Mesendoderm (in vitro differentiated cells): Measurements from ENCODE around the gene THRSP.

Source experiments
- DNase-seq: peaks from one replicate; pipeline ENCODE4 v3.0.0; 2013
- H2AK5ac ChIP-seq: 2 replicates; pipeline ENCODE4 v1.6.1; 2013; ENCODE audit warnings: low read length, inconsistent platforms
- H2BK120ac ChIP-seq: 2 replicates; pipeline ENCODE4 v1.6.1; 2013; ENCODE audit warnings: low read depth, mild to moderate bottlenecking, low read length, moderate library complexity, mixed read lengths
- H2BK15ac ChIP-seq: replicated peaks from 2 replicates; pipeline ENCODE4 v1.6.1; 2013; ENCODE audit warnings: low read depth, mild to moderate bottlenecking, moderate library complexity
- H2BK5ac ChIP-seq: 2 replicates; pipeline ENCODE4 v1.6.1; 2013; ENCODE audit warnings: low read length, inconsistent platforms
- H3K18ac ChIP-seq: 2 replicates; pipeline ENCODE4 v1.6.1; 2013; ENCODE audit warnings: mild to moderate bottlenecking, low read length, mixed read lengths
- H3K23ac ChIP-seq: one replicate; pipeline ENCODE4 v1.6.1; 2013; ENCODE audit warnings: low read length
- H3K27ac ChIP-seq: 2 replicates; pipeline ENCODE4 v1.5.1; 2013; ENCODE audit warnings: low read depth, mild to moderate bottlenecking, inconsistent platforms, low read length, moderate library complexity
- H3K27me3 ChIP-seq: 2 replicates; pipeline ENCODE4 v1.6.1; 2013; ENCODE audit warnings: low read length, control low read depth, mild to moderate bottlenecking, inconsistent platforms; ENCODE audit not compliant: insufficient read depth, poor library complexity
- H3K36me3 ChIP-seq: 2 replicates; pipeline ENCODE4 v1.6.1; 2013; ENCODE audit warnings: low read length, inconsistent platforms; ENCODE audit not compliant: control insufficient read depth, insufficient read depth
- H3K4ac ChIP-seq: one replicate; pipeline ENCODE4 v1.6.1; 2013; ENCODE audit warnings: low read depth, mild to moderate bottlenecking, low read length, moderate library complexity
- H3K4me1 ChIP-seq: 2 replicates; pipeline ENCODE4 v1.6.1; 2013; ENCODE audit warnings: low read depth, low read length, inconsistent platforms; ENCODE audit not compliant: control insufficient read depth
- H3K4me2 ChIP-seq: 2 replicates; pipeline ENCODE4 v1.6.1; 2013; ENCODE audit warnings: low read length
- H3K4me3 ChIP-seq: 2 replicates; pipeline ENCODE4 v1.5.1; 2013; ENCODE audit warnings: mild to moderate bottlenecking, low read length
- H3K56ac ChIP-seq: one replicate; pipeline ENCODE4 v1.6.1; 2013; ENCODE audit warnings: low read length
- H3K79me1 ChIP-seq: 2 replicates; pipeline ENCODE4 v1.6.1; 2013; ENCODE audit warnings: low read length, inconsistent platforms
- H3K79me2 ChIP-seq: 2 replicates; pipeline ENCODE4 v1.6.1; 2013; ENCODE audit warnings: mild to moderate bottlenecking, low read length; ENCODE audit not compliant: control insufficient read depth, insufficient read depth
- H3K9ac ChIP-seq: 2 replicates; pipeline ENCODE4 v1.6.1; 2013; ENCODE audit warnings: low read length, inconsistent platforms
- H4K5ac ChIP-seq: one replicate; pipeline ENCODE4 v1.6.1; 2013; ENCODE audit warnings: low read length
- H4K8ac ChIP-seq: one replicate; pipeline ENCODE4 v1.6.1; 2013; ENCODE audit warnings: low read depth, mild to moderate bottlenecking, control low read depth, low read length, moderate library complexity
- WGBS: extraction: QIAGEN DNeasy Blood & Tissue Kit; methylation state at CpG from one replicate; pipeline ENCODE4 v1.1.7; 2013; ENCODE audit warnings: low lambda C conversion rate, missing lambda C conversion rate; ENCODE audit not compliant: insufficient coverage; ENCODE audit errors: extremely low coverage; 5-methylcytosine and 5-hydroxymethylcytosine counted together

The THRSP gene

DNA sequence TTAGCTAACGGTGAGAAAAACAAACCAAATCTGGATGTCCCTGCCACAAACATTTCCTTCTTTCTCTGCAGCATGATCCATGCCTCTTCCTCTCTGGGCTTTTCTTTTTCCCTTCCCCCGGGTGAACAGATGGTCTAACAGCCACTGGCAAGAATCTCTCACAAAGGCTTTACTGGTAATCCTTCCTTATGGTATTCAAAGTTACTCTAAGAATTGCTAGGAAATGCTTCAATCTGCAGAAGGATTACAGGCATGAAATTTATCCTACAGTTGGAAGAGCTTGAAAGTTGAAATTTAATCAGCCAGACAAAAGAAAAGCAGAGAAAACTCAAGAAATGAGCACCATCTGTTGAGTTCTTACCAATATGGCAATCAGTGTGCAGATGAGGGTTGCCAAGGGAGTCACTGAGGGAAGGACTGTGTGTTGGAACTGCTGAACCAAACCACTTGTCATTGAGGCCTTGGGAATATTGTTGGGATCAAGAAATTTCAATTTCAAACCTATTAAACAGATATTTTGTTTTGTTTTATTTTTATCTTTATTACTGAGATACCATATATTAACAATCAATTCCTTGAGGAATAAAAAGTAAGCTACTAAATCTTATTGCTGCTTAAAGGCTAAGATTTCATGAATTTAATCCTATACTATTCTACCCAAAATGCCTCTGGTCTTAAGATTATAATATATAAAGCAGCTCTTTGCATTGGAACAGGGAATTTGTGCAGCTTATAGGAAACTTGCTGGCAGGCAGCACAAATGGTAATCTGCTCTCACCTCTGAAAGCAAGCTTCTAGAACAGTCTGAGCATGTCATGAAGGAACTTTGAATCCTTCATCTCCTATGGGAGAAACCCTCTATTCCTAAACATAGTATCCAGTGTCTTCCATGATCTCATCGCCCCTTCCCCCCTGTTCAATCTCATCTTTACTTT, 45.7 kb downstream of the THRSP start:
- Histone ChIP-seq H3K18ac (no peak overlapping the region), H4K8ac (no peak overlapping the region), H3K27ac (no peak overlapping the region), H3K79me2 (no peaks in the 10 kb centered on the region), H2BK120ac (no peak overlapping the region), H3K36me3 (no peaks in the 10 kb centered on the region), H2BK5ac (no peak overlapping the region), H3K4me2 (no peak overlapping the region), H4K5ac (no peak overlapping the region), H3K27me3 (no peaks in the 10 kb centered on the region), H3K4ac (no peak overlapping the region), H3K79me1 (no peaks in the 10 kb centered on the region), H3K4me3 (no peak overlapping the region), H3K23ac (no peak overlapping the region), H2BK15ac (no peak overlapping the region), H2AK5ac (no peak overlapping the region), H3K4me1 (no peaks in the 10 kb centered on the region), H3K56ac (no peak overlapping the region), H3K9ac (no peak overlapping the region)
- no peak for DNase-seq
- no CpG with 5 or more reads among the region's 3 CpGs for WGBS

DNA sequence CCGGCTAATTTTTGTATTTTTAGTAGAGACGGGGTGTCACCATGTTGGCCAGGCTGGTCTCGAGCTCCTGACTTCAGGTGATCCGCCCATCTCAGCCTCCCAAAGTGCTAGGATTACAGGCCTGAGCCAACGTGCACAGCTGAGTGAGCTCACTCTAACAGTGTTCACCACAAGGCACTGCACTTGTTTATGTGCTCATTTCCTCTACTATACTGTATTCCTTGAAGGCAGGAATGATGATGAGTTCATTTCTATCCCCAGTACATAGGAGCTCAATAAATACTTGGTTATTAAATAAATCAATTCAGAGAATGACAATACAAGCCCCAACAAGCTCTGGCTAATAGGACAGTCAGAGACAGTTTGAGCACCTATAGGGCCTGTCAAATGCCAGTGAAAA, 46.7 kb downstream of the THRSP start:
- Histone ChIP-seq H3K4me2 (no peak overlapping the region), H2BK5ac (no peak overlapping the region), H3K56ac (no peak overlapping the region), H3K79me2 (no peaks in the 10 kb centered on the region), H2AK5ac (no peak overlapping the region), H3K9ac (no peak overlapping the region), H3K4me3 (no peak overlapping the region), H3K36me3 (no peaks in the 10 kb centered on the region), H3K27ac (no peak overlapping the region), H4K5ac (no peak overlapping the region), H3K4me1 (no peaks in the 10 kb centered on the region), H3K23ac (no peak overlapping the region), H3K18ac (no peak overlapping the region), H3K79me1 (no peaks in the 10 kb centered on the region), H2BK120ac (no peak overlapping the region), H2BK15ac (no peak overlapping the region), H3K27me3 (no peaks in the 10 kb centered on the region), H4K8ac (no peak overlapping the region), H3K4ac (no peak overlapping the region)
- no peak for DNase-seq
- no CpG with 5 or more reads among the region's 5 CpGs for WGBS

DNA sequence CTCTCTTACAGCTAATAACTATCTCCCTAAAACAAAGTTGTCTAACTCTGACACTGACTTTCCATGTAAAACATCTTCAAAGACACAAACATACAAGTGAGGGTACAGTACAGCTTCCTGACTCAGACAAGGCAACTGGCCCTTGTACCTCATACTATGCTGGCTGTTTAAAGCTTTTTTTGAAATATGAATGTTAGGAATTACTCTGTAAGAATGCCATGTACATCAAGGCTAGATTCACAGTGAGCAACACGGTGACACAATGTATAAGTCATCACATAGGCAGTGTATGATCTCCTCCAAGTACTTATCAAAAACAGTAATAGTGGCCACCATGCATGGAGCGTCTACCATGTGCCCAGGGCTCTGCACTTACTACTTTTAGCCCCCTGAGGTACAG, 47.2 kb downstream of the THRSP start:
- no peak for DNase-seq

DNA sequence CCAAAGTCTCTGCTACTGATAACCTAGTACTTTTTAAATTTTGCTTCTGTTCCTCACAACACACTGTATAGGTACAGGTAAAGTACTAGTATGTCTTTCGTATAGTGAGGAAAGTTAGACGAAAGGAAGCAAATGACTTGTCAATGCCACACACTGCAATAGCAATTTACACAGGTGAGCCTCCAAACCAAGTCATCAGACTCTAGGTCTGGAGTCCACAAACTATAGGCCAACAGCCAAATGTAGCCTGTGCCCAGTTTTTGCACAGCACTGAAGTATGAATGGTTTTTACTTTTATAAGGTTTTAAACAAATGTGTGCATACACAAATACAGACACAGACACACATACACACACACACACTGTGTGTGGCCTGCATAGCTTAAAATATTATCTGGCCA, 47.6 kb downstream of the THRSP start:
- WGBS: no CpG with 5 or more reads among the region's 2 CpGs
- Histone ChIP-seq H4K8ac (no peak overlapping the region), H3K27me3 (no peaks in the 10 kb centered on the region), H2BK120ac (no peak overlapping the region), H2AK5ac (no peak overlapping the region), H3K36me3 (no peaks in the 10 kb centered on the region), H3K9ac (no peak overlapping the region), H3K4ac (no peak overlapping the region), H4K5ac (no peak overlapping the region), H3K27ac (no peak overlapping the region), H3K18ac (no peak overlapping the region), H3K79me1 (no peaks in the 10 kb centered on the region), H2BK15ac (no peak overlapping the region), H3K4me3 (no peak overlapping the region), H2BK5ac (no peak overlapping the region), H3K56ac (no peak overlapping the region), H3K4me1 (no peaks in the 10 kb centered on the region), H3K23ac (no peak overlapping the region), H3K79me2 (no peaks in the 10 kb centered on the region), H3K4me2 (no peak overlapping the region)
- no peak for DNase-seq

More for the DNA sequence above, 47.2 kb downstream of the THRSP start:
- Histone ChIP-seq H3K9ac (no peak overlapping the region), H3K79me1 (no peaks in the 10 kb centered on the region), H3K4ac (no peak overlapping the region), H3K27ac (no peak overlapping the region), H3K4me3 (no peak overlapping the region), H3K36me3 (no peaks in the 10 kb centered on the region), H2BK5ac (no peak overlapping the region), H3K27me3 (no peaks in the 10 kb centered on the region), H3K18ac (no peak overlapping the region), H2AK5ac (no peak overlapping the region), H3K56ac (no peak overlapping the region), H2BK15ac (no peak overlapping the region), H3K79me2 (no peaks in the 10 kb centered on the region), H4K5ac (no peak overlapping the region), H3K4me1 (no peaks in the 10 kb centered on the region), H4K8ac (no peak overlapping the region), H3K23ac (no peak overlapping the region), H2BK120ac (no peak overlapping the region), H3K4me2 (no peak overlapping the region)
- no CpG with 5 or more reads among the region's 2 CpGs for WGBS

DNA sequence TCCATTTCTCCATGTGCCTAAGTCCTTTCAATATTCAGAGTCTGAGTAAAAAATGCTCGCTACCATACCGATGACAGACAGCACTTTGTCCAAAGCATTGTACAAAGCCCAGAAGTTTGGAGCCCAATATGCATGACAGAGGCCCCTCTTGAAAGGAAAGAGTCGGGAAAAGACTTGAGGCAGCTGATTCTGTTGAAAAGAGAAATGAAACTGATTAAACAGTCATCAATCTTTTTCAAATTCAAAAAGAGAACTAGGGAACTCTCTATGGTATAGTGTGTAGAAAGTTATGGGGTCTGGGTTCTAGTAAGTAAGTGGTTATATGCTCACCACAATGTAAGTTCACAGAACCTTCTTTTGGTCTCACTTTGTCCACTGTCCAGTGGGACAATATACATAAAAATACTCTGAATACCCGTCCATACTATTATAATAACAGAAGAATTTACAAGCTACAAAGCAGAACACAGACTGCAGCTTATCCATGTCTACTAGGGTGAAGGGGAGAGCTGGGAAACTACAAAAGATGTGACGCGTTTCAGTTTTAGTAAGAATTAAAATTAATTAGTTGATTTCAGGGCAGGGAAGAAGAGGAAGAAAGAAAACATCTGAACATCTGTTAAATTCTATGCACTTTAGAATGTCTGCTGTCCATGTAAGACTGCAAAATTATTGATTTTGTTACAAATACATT, 49.1 kb downstream of the THRSP start:
- no peak overlapping the region for H3K27ac ChIP-seq
- H3K4me1 ChIP-seq: no peaks in the 10 kb centered on the region
- H3K56ac ChIP-seq: no peak overlapping the region
- H3K4ac ChIP-seq: no peak overlapping the region
- no peak overlapping the region for H3K18ac ChIP-seq
- H3K4me2 ChIP-seq: no peak overlapping the region
- H2BK15ac ChIP-seq: no peak overlapping the region
- no peak overlapping the region for H4K8ac ChIP-seq
- WGBS: no CpG with 5 or more reads among the region's 6 CpGs
- H3K23ac ChIP-seq: no peak overlapping the region
- no peak overlapping the region for H3K9ac ChIP-seq
- no peak overlapping the region for H2AK5ac ChIP-seq
- H3K36me3 ChIP-seq: no peaks in the 10 kb centered on the region
- H2BK5ac ChIP-seq: no peak overlapping the region
- DNase-seq: no peak
- H3K79me1 ChIP-seq: no peaks in the 10 kb centered on the region
- no peak overlapping the region for H3K4me3 ChIP-seq
- no peak overlapping the region for H4K5ac ChIP-seq
- no peaks in the 10 kb centered on the region for H3K27me3 ChIP-seq
- H2BK120ac ChIP-seq: no peak overlapping the region
- no peaks in the 10 kb centered on the region for H3K79me2 ChIP-seq
